GM18867 (cell line): Measurements from ENCODE around the gene MRGPRE.

Experiments used
- ATAC-seq: cut with Tn5 transposase; IDR thresholded peaks from one replicate; pipeline ENCODE4 v1.9.1; 2021; ENCODE audit warnings: mild to moderate bottlenecking, moderate library complexity; ENCODE audit not compliant: unreplicated experiment

MRGPRE gene

DNA sequence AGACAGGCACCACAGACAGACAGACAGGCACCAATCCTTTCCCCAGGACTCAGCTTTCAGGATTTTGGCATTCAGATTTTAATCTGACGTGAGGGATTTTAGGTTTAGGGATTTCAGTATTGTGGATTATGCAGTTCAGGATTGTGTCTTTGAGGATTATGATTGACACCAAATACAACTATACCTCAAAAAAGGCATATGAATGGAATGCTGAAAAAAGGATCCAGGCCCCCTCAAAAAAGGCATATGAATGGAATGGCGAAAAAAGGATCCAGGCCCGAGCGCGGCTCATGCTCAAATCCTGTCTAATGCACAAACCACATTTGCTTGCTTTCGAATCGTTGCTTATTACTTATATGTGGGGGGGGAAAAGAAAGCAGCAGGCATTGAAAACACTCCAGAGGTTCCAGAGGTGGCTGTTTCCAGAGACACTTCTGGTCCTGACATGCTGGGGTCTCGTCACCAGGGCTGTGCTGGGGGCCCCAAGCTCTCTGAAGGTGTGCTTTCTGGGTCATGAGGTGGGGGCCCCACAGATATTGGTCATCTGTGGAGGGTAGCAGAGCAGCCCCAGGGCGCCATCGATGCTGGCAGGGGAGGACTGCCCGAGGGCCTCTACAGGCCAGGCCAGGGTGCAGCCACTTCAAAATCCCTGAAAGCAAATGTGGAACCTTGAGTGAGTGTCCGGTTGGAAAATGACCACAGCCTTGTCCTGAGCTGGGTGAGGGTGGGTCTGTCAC lies 50.3 kb downstream of the MRGPRE start:
- ATAC-seq = no peak

DNA sequence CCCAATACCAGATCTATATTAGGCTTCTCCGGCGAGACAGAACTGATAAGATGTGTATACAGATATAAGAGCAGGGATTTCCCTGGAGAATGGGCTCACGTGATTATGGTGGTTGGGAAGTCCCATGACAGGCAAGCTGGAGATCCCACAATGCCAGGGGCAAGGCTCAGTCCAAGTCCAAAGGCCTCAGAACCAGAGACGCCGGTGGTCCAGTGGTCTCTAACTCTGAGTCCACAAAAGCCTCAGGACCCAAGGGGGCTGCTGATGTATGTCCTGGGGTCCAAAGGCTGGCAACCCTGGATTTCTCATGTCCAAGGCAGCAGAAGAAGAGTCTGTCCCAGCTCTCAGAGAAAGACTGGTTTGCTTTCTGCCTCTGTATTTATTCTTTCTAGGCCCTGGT lies 51.3 kb downstream of the MRGPRE start:
- ATAC-seq = no peak

DNA sequence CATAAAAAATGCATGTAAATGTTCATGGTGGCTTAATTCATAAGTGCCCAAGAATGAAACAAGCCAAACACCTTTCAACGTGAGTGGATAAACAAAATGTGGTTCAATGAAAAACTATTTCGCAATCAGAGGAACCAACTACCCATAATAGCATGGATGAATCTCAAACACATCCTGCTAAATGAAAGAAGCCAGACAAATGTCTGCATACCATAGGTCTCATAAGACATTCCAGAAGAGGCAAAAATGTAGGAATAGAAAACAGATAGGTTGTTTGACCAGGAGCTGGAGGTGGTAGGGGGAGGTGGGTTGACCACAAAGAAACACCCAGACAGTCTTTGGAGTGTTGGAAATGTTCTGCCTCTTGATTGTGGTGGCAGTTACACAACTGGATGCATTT lies 53.9 kb downstream of the MRGPRE start:
- no peak for ATAC-seq

DNA sequence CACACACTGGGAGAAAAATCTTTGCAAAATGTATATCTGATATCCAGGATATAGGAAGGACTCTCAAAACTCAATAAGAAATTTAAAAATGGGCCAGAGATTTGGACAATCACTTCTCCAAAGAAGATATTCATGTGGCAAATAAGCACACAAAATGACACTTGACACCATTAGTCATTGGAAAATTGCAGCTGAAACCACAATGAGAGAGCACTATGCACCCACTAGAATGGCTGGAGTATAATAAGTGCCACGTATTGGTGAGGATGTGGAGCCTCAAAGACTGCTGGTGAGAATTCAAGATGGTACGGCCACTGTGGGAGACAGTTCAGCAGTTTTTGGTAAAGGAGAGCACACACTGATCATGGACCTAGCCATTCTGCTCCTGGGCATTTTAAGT lies 54.3 kb downstream of the MRGPRE start:
- no peak for ATAC-seq
